NCI-H1048 (cell line): ENCODE data around the gene CD93.

Experiments used
- DNase-seq: peaks from one replicate; lab custom pipeline; 2025; lab: John Stamatoyannopoulos, UW

CD93 gene

DNA sequence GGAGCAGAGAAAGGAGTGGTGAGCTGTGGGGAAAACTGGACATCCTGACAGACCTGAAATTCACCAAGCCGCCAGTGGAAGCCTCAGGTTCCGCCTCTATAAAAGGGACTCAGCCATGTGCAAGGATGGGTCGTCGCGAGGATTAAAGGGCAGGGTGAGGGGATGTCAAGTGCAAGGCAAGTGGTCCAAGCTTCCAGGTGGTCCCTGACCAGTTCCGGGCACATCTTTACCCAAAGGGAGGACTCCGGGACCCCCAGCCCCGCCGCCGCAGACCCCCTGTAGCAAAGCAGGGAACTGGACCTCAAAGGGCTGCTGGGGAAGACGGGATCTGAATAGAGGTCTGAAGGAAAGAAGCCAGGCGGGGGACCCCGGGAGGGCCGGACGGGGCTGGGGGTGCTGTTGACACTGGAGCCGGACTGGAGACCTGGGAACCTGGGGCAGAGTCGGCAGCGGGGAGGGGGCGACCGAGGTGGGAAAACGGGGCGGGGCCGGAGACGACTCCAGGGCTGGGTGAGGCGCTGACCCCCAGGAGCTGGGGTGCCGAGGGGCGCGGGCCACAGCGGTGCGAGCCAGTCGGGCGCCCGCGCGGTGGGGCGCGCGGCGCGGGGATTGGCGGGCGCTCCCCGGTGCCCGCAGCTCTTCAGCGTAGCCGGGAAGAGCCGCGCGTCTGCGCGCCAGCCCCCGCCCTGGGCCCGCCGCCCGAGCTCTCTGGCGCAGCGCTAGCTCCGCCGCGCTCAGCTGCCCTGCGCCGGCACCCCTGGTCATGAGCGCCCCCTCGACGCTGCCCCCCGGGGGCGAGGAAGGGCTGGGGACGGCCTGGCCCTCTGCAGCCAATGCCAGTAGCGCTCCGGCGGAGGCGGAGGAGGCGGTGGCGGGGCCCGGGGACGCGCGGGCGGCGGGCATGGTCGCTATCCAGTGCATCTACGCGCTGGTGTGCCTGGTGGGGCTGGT is 51.1 kb downstream of the CD93 start, which contains the start of gene SSTR4:
Gene SSTR4, plus strand, starts transcription at position 592 of the 951 bp plus-strand sequence. Its CDS starts 172 bp downstream, at position 764.
- DNase-seq: no peak

DNA sequence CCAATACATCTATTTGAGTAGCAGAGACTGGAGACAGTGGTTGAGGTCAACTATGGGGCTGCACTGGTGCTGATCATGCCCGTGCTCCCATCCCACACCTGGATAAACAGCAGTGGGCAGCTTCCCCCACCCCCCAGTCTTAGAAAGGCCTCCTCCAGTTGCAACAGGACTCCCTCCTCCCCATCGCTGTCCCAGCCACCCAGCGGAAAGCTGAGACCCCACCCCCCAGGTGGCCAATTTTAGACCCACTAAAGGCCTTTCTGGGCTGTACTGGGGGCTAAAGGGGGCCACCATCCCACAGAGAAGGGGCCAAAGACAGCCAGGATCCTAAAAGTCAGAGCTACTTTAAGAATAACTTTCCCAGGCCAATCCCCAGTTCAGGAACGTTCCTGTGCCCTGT is 52.2 kb downstream of the CD93 start:
- DNase-seq: no peak

DNA sequence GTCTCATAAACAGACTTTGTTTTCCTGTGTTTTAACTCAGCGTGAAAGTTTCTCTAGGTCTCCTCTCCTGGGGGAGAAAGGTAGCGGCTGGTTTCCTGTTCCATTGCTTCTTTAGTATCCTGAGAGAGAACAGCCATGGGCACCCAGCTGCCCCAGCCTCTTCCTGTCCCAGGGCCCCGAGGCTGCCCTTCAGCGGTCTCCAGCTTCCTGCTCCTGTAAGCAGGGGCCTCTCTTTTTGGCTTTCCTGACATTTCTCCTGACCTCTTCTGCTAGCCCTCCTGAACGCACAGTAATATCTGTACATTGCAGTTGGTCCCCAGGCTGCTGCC is 53.4 kb downstream of the CD93 start:
- DNase-seq: no peak

DNA sequence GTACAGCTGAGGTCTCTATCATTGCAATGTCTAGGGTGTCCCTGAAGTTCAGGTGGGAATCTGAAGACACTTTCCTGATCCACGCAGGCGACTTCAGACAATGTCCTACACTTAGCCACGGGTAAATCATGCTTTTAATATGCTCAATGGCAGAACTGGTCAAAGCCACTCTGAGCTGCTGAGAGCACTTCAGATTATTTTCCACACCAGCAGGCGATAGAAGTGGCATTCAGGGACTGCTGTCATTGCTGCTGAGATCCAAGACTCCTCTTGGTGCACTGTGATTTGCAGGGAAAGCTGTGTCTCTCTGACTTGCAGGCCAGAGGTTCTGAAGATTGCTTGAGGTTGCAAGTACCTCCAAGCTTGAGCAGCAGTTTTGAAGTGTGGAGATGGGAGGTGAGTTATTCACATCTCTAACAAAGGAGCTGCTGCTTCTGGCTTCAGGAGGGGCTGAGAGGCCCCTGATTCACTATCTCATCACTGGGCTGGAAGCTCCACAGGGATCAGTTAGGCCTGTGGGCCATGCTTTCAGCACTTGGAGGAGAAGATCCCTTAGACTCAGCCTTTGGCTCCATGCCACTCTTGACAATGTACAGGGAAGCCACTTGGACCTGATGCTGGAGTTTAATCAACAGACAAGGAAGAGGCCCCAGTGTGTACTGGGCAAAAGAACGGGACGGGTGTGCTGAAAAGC is 53.9 kb downstream of the CD93 start:
- DNase-seq: no peak

DNA sequence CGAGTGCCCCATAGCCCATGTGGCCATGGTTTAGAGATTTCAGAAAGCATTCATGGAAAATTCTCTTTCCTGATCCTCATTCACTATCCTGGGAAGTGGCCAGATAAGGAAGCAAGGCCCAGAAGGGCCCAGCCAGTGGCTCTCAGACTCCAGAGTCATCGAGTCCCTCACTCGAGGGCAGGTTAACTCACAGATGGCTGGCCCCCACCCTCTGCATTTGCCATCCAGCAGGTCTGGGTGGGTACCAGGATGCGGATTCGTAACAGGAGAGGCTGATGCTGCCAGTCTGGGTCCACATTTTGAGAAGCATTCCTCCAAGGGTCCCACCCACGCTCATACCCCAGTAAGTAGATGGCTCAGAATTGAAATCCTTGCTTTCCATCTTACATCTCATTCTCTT is 54.8 kb downstream of the CD93 start:
- no peak for DNase-seq
